Measurements from ENCODE around the gene TEX14. TPM values are rescaled to one million over a fixed set of nuclear protein-coding genes. Genes with fewer than 3 reads are reported as not detected.

Gene TEX14
- polyA plus RNA-seq, 1 of the 3 experiments (the other 2 are of a cell fraction), result 0.02 TPM

DNA sequence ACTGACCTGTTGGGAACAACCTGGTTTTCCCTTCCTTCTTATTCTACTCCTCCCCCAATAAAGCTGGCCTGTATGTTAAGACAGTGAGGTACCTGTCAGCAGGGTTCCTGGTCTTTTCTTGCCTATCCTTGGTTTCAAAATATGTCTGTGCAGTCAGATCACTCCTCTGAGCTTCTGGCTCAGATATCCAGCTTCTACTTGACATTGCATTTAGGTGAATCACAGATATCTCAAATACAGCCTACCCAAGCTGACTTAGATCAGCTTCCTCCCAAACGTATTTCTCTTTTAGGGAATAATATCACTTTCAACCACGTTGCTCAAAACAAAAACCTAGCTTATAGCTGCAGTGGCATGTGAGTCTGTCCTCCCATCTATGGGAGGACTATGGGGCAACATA lies 48.7 kb downstream of the TEX14 start:
- peak overlapping the region in 1 of 2 experiments; percentile 2; a peak in 1 of 4 replicates for H3K4me3 ChIP-seq (ENCODE audit: low read depth in 2 of 2, low read length in 1 of 2)
- no peaks in the 10 kb centered on the region for H3K27me3 ChIP-seq (ENCODE audit: insufficient read depth)
- no peak for TF ChIP-seq ELF1 (IDR thresholded peaks at IDR 0.05)
- TF ChIP-seq, protein P1, sequence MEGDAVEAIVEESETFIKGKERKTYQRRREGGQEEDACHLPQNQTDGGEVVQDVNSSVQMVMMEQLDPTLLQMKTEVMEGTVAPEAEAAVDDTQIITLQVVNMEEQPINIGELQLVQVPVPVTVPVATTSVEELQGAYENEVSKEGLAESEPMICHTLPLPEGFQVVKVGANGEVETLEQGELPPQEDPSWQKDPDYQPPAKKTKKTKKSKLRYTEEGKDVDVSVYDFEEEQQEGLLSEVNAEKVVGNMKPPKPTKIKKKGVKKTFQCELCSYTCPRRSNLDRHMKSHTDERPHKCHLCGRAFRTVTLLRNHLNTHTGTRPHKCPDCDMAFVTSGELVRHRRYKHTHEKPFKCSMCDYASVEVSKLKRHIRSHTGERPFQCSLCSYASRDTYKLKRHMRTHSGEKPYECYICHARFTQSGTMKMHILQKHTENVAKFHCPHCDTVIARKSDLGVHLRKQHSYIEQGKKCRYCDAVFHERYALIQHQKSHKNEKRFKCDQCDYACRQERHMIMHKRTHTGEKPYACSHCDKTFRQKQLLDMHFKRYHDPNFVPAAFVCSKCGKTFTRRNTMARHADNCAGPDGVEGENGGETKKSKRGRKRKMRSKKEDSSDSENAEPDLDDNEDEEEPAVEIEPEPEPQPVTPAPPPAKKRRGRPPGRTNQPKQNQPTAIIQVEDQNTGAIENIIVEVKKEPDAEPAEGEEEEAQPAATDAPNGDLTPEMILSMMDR (IDR thresholded peaks at IDR 0.05), result no peak
- TF ChIP-seq TCF12 (IDR thresholded peaks at IDR 0.05), result peak; percentile 10; the same call in 1 of the 2 replicates
- TF ChIP-seq FOXJ3 (CRISPR knock-in tag; IDR thresholded peaks at IDR 0.05), result no peak
- no peak for TF ChIP-seq FOXM1 (IDR thresholded peaks at IDR 0.05; ENCODE audit: low read depth)
- TF ChIP-seq, protein P2, sequence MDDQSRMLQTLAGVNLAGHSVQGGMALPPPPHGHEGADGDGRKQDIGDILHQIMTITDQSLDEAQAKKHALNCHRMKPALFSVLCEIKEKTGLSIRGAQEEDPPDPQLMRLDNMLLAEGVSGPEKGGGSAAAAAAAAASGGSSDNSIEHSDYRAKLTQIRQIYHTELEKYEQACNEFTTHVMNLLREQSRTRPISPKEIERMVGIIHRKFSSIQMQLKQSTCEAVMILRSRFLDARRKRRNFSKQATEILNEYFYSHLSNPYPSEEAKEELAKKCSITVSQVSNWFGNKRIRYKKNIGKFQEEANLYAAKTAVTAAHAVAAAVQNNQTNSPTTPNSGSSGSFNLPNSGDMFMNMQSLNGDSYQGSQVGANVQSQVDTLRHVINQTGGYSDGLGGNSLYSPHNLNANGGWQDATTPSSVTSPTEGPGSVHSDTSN (IDR thresholded peaks at IDR 0.05), result peak; percentile 17; the same call in 1 of the 2 replicates
- TF ChIP-seq YY1 (IDR thresholded peaks at IDR 0.05; ENCODE audit: low read depth), result no peak
- TF ChIP-seq EP300 (IDR thresholded peaks at IDR 0.05; ENCODE audit: borderline replicate concordance in 1 of 2, low read depth in 1 of 2, low read length in 1 of 2), result no peak; a peak in 1 of 4 replicates
- TF ChIP-seq TEAD4 (IDR thresholded peaks at IDR 0.05; ENCODE audit: borderline replicate concordance, insufficient read depth), result 0 out of 2 replicates have a peak, but pooled peaks have one; percentile 11
- no peak for TF ChIP-seq RCOR1 (IDR thresholded peaks at IDR 0.05; ENCODE audit: low read length)
- TF ChIP-seq, protein P3, sequence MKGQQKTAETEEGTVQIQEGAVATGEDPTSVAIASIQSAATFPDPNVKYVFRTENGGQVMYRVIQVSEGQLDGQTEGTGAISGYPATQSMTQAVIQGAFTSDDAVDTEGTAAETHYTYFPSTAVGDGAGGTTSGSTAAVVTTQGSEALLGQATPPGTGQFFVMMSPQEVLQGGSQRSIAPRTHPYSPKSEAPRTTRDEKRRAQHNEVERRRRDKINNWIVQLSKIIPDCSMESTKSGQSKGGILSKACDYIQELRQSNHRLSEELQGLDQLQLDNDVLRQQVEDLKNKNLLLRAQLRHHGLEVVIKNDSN (IDR thresholded peaks at IDR 0.05; ENCODE audit: borderline replicate concordance, low read depth), result no peak
- TF ChIP-seq JUND (IDR thresholded peaks at IDR 0.05), result peak; percentile 59; the same call in 1 of the 2 replicates
- TF ChIP-seq GABPA (IDR thresholded peaks at IDR 0.05; ENCODE audit: low read depth), result no peak
- no peak for TF ChIP-seq RXRA (IDR thresholded peaks at IDR 0.05; ENCODE audit: borderline replicate concordance, low read depth)
- TF ChIP-seq SMC3 (IDR thresholded peaks at IDR 0.05; ENCODE audit: low read depth, low read length), result no peak
- peak; percentile 67; the same call in 1 of the 2 replicates for TF ChIP-seq FOSL2 (IDR thresholded peaks at IDR 0.05; ENCODE audit: borderline replicate concordance, low read depth)
- TF ChIP-seq, protein P4, sequence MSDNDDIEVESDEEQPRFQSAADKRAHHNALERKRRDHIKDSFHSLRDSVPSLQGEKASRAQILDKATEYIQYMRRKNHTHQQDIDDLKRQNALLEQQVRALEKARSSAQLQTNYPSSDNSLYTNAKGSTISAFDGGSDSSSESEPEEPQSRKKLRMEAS (IDR thresholded peaks at IDR 0.05; ENCODE audit: low read depth), result 0 out of 2 replicates have a peak, but pooled peaks have one; percentile 23
- no peaks in the 10 kb centered on the region for H3K4me1 ChIP-seq (ENCODE audit: control insufficient read depth in 1 of 2, insufficient read depth in 2 of 2, low read depth in 1 of 2, low read length in 1 of 2)
- peak overlapping the region; percentile 26; the same call in 1 of the 2 replicates for H3K4me2 ChIP-seq
- no peak overlapping the region for H3K27ac ChIP-seq (ENCODE audit: low read depth in 2 of 2, low read length in 1 of 2)
- no peaks in the 10 kb centered on the region for H3K9me3 ChIP-seq
- H3K79me2 ChIP-seq (ENCODE audit: insufficient read depth), result no peaks in the 10 kb centered on the region
- H2AFZ ChIP-seq (ENCODE audit: low read depth), result peak overlapping the region; percentile 65; the same call in 1 of the 2 replicates
- DNase-seq, result no peak
- ChIA-PET POLR2A (interaction anchor here (1.1 to 1.6 kb wide), 2 partner anchors 12 to 16 kb away, joined by 3 to 15 read pairs; no protein-coding TSS in a partner anchor), CTCF (interaction anchor here (1.1 to 2.0 kb wide), 2 partner anchors 11 to 68 kb away, joined by 6 to 11 read pairs; no protein-coding TSS in a partner anchor)
- H3K9me2 ChIP-seq, result no peaks in the 10 kb centered on the region
- WGBS (ENCODE audit: low lambda C conversion rate), result 11% methylated on average over 2 of the region's 2 CpGs
- no peaks in the 10 kb centered on the region for H4K20me1 ChIP-seq (ENCODE audit: insufficient read depth)
- no peaks in the 10 kb centered on the region for H3K36me3 ChIP-seq (replicated peaks in 1 of 2; ENCODE audit: control insufficient read depth in 1 of 2, insufficient read depth in 2 of 2, low read length in 1 of 2)
- H3K9ac ChIP-seq, result no peak overlapping the region
- no peaks in the 10 kb centered on the region for H3F3A ChIP-seq (replicated peaks; ENCODE audit: insufficient read depth)

Data from SK-N-SH (cell line).